HEK293 (cell line): ENCODE data around the gene C6orf163.

Experiments used
- GFI1B ChIP-seq: fragments of 450-650 bp; formaldehyde crosslinking; IDR thresholded peaks from 2 replicates; pipeline ENCODE4 v1.5.1; 2016; ENCODE audit warnings: missing biosample characterization, missing genetic modification characterization
- KLF1 ChIP-seq: fragments of 450-650 bp; formaldehyde crosslinking; IDR thresholded peaks from 2 replicates; pipeline ENCODE4 v1.5.1; 2016; ENCODE audit warnings: missing biosample characterization, missing genetic modification characterization
- KLF10 ChIP-seq: fragments of 450-650 bp; IDR thresholded peaks from 2 replicates; pipeline ENCODE4 v1.5.1; 2018; ENCODE audit warnings: missing biosample characterization, mild to moderate bottlenecking, missing genetic modification characterization
- MYNN ChIP-seq: fragments of 450-650 bp; formaldehyde crosslinking; IDR thresholded peaks from 2 replicates; pipeline ENCODE4 v1.5.1; 2016; ENCODE audit warnings: missing biosample characterization, missing genetic modification characterization, borderline replicate concordance
- OVOL3 ChIP-seq: fragments of 450-650 bp; formaldehyde crosslinking; IDR thresholded peaks from 2 replicates; pipeline ENCODE4 v1.5.1; 2016; ENCODE audit warnings: missing biosample characterization, missing genetic modification characterization
- SP3 ChIP-seq: fragments of 450-650 bp; formaldehyde crosslinking; IDR thresholded peaks from 2 replicates; pipeline ENCODE4 v1.5.1; 2016; ENCODE audit warnings: missing biosample characterization, missing genetic modification characterization
- TCF7L2 ChIP-seq: IDR thresholded peaks from 2 replicates; pipeline ENCODE4 v1.6.1; 2011; ENCODE audit warnings: low read depth, mild to moderate bottlenecking, inconsistent platforms, low read length, moderate library complexity, borderline replicate concordance
- ZBTB11 ChIP-seq: fragments of 450-650 bp; formaldehyde crosslinking; conservative IDR thresholded peaks from 2 replicates; pipeline ENCODE4 v1.5.1; 2016; ENCODE audit warnings: low read depth, missing biosample characterization, missing genetic modification characterization
- ZBTB26 ChIP-seq: fragments of 450-650 bp; formaldehyde crosslinking; optimal IDR thresholded peaks from 2 replicates; pipeline ENCODE3; 2016; ENCODE audit warnings: missing biosample characterization, mild to moderate bottlenecking, missing genetic modification characterization
- ZNF169 ChIP-seq: fragments of 450-650 bp; formaldehyde crosslinking; IDR thresholded peaks from 2 replicates; pipeline ENCODE4 v1.5.1; 2016; ENCODE audit warnings: missing biosample characterization, missing genetic modification characterization
- ZNF211 ChIP-seq: fragments of 450-650 bp; formaldehyde crosslinking; IDR thresholded peaks from 2 replicates; pipeline ENCODE4 v1.5.1; 2016; ENCODE audit warnings: low read depth, missing biosample characterization, missing genetic modification characterization
- ZNF24 ChIP-seq: fragments of 450-650 bp; formaldehyde crosslinking; IDR thresholded peaks from 2 replicates; pipeline ENCODE4 v1.5.1; 2016; ENCODE audit warnings: missing biosample characterization, missing genetic modification characterization
- ZNF248 ChIP-seq: fragments of 450-650 bp; formaldehyde crosslinking; IDR thresholded peaks from 2 replicates; pipeline ENCODE4 v1.5.1; 2017; ENCODE audit warnings: missing biosample characterization, missing genetic modification characterization
- ZNF311 ChIP-seq: fragments of 450-650 bp; formaldehyde crosslinking; IDR thresholded peaks from 2 replicates; pipeline ENCODE4 v1.5.1; 2017; ENCODE audit warnings: missing biosample characterization, missing genetic modification characterization, borderline replicate concordance
- ZNF350 ChIP-seq: fragments of 450-650 bp; formaldehyde crosslinking; IDR thresholded peaks from 2 replicates; pipeline ENCODE4 v1.5.0; 2017; ENCODE audit warnings: missing biosample characterization, mild to moderate bottlenecking, missing genetic modification characterization
- ZNF37A ChIP-seq: fragments of 450-650 bp; IDR thresholded peaks from 2 replicates; pipeline ENCODE4 v1.5.1; 2018; ENCODE audit warnings: missing biosample characterization, missing genetic modification characterization
- ZNF391 ChIP-seq: fragments of 450-650 bp; formaldehyde crosslinking; IDR thresholded peaks from 2 replicates; pipeline ENCODE4 v1.5.1; 2016; ENCODE audit warnings: low read depth, missing biosample characterization, missing genetic modification characterization, borderline replicate concordance
- ZNF510 ChIP-seq: fragments of 450-650 bp; formaldehyde crosslinking; IDR thresholded peaks from 2 replicates; pipeline ENCODE4 v1.5.1; 2018; ENCODE audit warnings: mild to moderate bottlenecking, missing genetic modification characterization, missing biosample characterization; ENCODE audit not compliant: insufficient replicate concordance
- ZNF544 ChIP-seq: fragments of 450-650 bp; formaldehyde crosslinking; IDR thresholded peaks from 2 replicates; pipeline ENCODE4 v1.5.0; 2017; ENCODE audit warnings: missing biosample characterization, missing genetic modification characterization
- ZNF623 ChIP-seq: fragments of 450-650 bp; formaldehyde crosslinking; IDR thresholded peaks from 2 replicates; pipeline ENCODE4 v1.5.1; 2016; ENCODE audit warnings: missing biosample characterization, missing genetic modification characterization
- ZNF660 ChIP-seq: fragments of 450-650 bp; IDR thresholded peaks from 2 replicates; pipeline ENCODE4 v1.5.1; 2018; ENCODE audit warnings: missing biosample characterization, mild to moderate bottlenecking, missing genetic modification characterization
- ZNF76 ChIP-seq: fragments of 450-650 bp; formaldehyde crosslinking; IDR thresholded peaks from 2 replicates; pipeline ENCODE4; 2016; ENCODE audit warnings: low read depth, missing biosample characterization, missing genetic modification characterization, borderline replicate concordance
- ZNF768 ChIP-seq: fragments of 450-650 bp; formaldehyde crosslinking; IDR thresholded peaks from 2 replicates; pipeline ENCODE4 v1.5.1; 2018; ENCODE audit warnings: missing biosample characterization, mild to moderate bottlenecking, missing genetic modification characterization
- ZNF837 ChIP-seq: fragments of 450-650 bp; formaldehyde crosslinking; IDR thresholded peaks from 2 replicates; pipeline ENCODE4 v1.5.1; 2016; ENCODE audit warnings: missing biosample characterization, missing genetic modification characterization
- ZNF843 ChIP-seq: fragments of 450-650 bp; formaldehyde crosslinking; IDR thresholded peaks from 2 replicates; pipeline ENCODE4 v1.5.1; 2016; ENCODE audit warnings: missing biosample characterization, missing genetic modification characterization
- ZSCAN30 ChIP-seq: fragments of 450-650 bp; IDR thresholded peaks from 2 replicates; pipeline ENCODE4 v1.5.1; 2018; ENCODE audit warnings: missing biosample characterization, mild to moderate bottlenecking, missing genetic modification characterization, moderate library complexity
- ZSCAN5A ChIP-seq: fragments of 450-650 bp; formaldehyde crosslinking; IDR thresholded peaks from 2 replicates; pipeline ENCODE4 v1.5.1; 2016; ENCODE audit warnings: missing biosample characterization, missing genetic modification characterization
- TF ChIP-seq, protein P1 (sequence below): fragments of 450-650 bp; formaldehyde crosslinking; IDR thresholded peaks from 2 replicates; pipeline ENCODE4 v1.5.1; 2017; ENCODE audit warnings: missing biosample characterization, missing genetic modification characterization
- TF ChIP-seq, protein P2 (sequence below): fragments of 450-650 bp; formaldehyde crosslinking; IDR thresholded peaks from 2 replicates; pipeline ENCODE4 v1.5.1; 2016; ENCODE audit warnings: missing biosample characterization, missing genetic modification characterization

The C6orf163 gene

GRCh38 chr6:87322304-87323212 lies 22.1 kb upstream of the C6orf163 start, which contains the start of gene SMIM8 (continued):
- TF ChIP-seq ZNF24, result peak; percentile 93
- TF ChIP-seq ZNF837, result no peak
- no peak; the same call in 1 of the 2 replicates for TF ChIP-seq KLF10 (tag by site-specific recombination)
- TF ChIP-seq ZNF37A (tag by site-specific recombination), result 0 out of 2 replicates have a peak, but pooled peaks have one; percentile 38
- peak; percentile 88 for TF ChIP-seq ZNF76 (tag by site-specific recombination)
- TF ChIP-seq MYNN (tag by site-specific recombination), result no peak
- no peak for TF ChIP-seq ZNF248 (tag by site-specific recombination)
- TF ChIP-seq ZNF843 (tag by site-specific recombination), result no peak; the same call in none of the 2 replicates
- TF ChIP-seq ZNF350 (tag by site-specific recombination), result peak; percentile 68; the same call in 1 of the 2 replicates
- TF ChIP-seq, protein P1, sequence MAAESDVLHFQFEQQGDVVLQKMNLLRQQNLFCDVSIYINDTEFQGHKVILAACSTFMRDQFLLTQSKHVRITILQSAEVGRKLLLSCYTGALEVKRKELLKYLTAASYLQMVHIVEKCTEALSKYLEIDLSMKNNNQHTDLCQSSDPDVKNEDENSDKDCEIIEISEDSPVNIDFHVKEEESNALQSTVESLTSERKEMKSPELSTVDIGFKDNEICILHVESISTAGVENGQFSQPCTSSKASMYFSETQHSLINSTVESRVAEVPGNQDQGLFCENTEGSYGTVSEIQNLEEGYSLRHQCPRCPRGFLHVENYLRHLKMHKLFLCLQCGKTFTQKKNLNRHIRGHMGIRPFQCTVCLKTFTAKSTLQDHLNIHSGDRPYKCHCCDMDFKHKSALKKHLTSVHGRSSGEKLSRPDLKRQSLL (tag by site-specific recombination), result 0 out of 2 replicates have a peak, but pooled peaks have one; percentile 29
- 0 out of 2 replicates have a peak, but pooled peaks have one; percentile 18 for TF ChIP-seq ZNF169 (tag by site-specific recombination)
- TF ChIP-seq ZNF660 (tag by site-specific recombination), result peak; percentile 98
- peak; percentile 12 for TF ChIP-seq ZNF510 (tag by site-specific recombination)
- TF ChIP-seq ZNF211, result no peak
- TF ChIP-seq ZSCAN5A (tag by site-specific recombination), result peak; percentile 99
- TF ChIP-seq ZNF544 (tag by site-specific recombination), result no peak
- no peak for TF ChIP-seq OVOL3 (tag by site-specific recombination)
- TF ChIP-seq ZNF311 (tag by site-specific recombination), result no peak
- no peak for TF ChIP-seq TCF7L2
- peak; percentile 83 for TF ChIP-seq KLF1 (tag by site-specific recombination)
- peak; percentile 89 for TF ChIP-seq ZNF391 (tag by site-specific recombination)
- no peak; the same call in 1 of the 2 replicates for TF ChIP-seq ZNF768 (tag by site-specific recombination)
- peak; percentile 96 for TF ChIP-seq ZSCAN30 (tag by site-specific recombination)
- TF ChIP-seq SP3 (tag by site-specific recombination), result peak; percentile 97
- peak; percentile 53 for TF ChIP-seq ZBTB26 (tag by site-specific recombination)
- TF ChIP-seq ZBTB11 (tag by site-specific recombination), result peak; percentile 60
- TF ChIP-seq, protein P2, sequence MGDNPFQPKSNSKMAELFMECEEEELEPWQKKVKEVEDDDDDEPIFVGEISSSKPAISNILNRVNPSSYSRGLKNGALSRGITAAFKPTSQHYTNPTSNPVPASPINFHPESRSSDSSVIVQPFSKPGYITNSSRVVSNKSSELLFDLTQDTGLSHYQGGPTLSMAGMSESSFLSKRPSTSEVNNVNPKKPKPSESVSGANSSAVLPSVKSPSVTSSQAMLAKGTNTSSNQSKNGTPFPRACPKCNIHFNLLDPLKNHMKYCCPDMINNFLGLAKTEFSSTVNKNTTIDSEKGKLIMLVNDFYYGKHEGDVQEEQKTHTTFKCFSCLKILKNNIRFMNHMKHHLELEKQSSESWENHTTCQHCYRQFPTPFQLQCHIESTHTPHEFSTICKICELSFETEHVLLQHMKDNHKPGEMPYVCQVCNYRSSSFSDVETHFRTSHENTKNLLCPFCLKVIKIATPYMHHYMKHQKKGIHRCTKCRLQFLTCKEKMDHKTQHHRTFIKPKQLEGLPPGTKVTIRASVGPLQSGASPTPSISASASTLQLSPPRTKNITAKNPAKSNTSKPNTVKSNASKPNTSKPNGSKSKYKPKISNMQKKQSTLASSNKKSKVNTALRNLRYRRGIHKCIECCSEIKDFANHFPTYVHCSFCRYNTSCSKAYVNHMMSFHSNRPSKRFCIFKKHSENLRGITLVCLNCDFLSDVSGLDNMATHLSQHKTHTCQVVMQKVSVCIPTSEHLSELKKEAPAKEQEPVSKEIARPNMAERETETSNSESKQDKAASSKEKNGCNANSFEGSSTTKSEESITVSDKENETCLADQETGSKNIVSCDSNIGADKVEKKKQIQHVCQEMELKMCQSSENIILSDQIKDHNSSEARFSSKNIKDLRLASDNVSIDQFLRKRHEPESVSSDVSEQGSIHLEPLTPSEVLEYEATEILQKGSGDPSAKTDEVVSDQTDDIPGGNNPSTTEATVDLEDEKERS (tag by site-specific recombination), result peak; percentile 82
- TF ChIP-seq GFI1B (tag by site-specific recombination), result no peak
- TF ChIP-seq ZNF623 (tag by site-specific recombination), result peak; percentile 34; the same call in 1 of the 2 replicates
